Heart left ventricle (tissue), 16 donors: Measurements from ENCODE around the gene ADARB1. TPM values are rescaled to one million over a fixed set of nuclear protein-coding genes. Genes with fewer than 3 reads are reported as not detected.
A peak's percentile ranks its signal among the peaks of the same experiment; 100 is the strongest.

ENCODE experiments used
- ATAC-seq, 4 donors: fragments of 200-7000 bp; cut with Tn5 transposase; one replicate each; pipeline ENCODE4 v1.9.1; 2020 to 2022; ENCODE audit warnings: moderate library complexity in 4 of 4, mild to moderate bottlenecking in 3 of 4, moderate number of reproducible peaks in 1 of 4
- DNase-seq, 5 donors: peaks; one replicate each; pipeline ENCODE4 v3.0.0-alpha.2; 2020
- H3K27ac ChIP-seq, 12 donors: fragments of 200-600 bp; sonication (generic) in 4 of 12; one replicate each; pipeline versions ENCODE4 v1.5.0 to v1.8.0; 2016 to 2022; ENCODE audit warnings: mild to moderate bottlenecking in 2 of 12
- H3K27me3 ChIP-seq, 9 donors: fragments of 200-600 bp; sonication (generic) in 2 of 9; one replicate each; pipeline versions ENCODE4 v1.5.1 to v1.8.0; 2016 to 2022; ENCODE audit warnings: mild to moderate bottlenecking in 3 of 9
- H3K36me3 ChIP-seq, 9 donors: fragments of 200-600 bp; sonication (generic) in 2 of 9; one replicate each; pipeline versions ENCODE4 v1.5.0 to v1.8.0; 2018 to 2022; ENCODE audit warnings: mild to moderate bottlenecking in 2 of 9
- H3K4me1 ChIP-seq, 12 donors: fragments of 200-600 bp; sonication (generic) in 4 of 12; one replicate each; pipeline versions ENCODE4 v1.5.0 to v1.8.0; 2016 to 2022; ENCODE audit warnings: mild to moderate bottlenecking in 3 of 12
- H3K4me3 ChIP-seq, 12 donors: fragments of 200-600 bp; sonication (generic) in 4 of 12; one replicate each; pipeline versions ENCODE4 v1.5.0 to v1.8.0; 2017 to 2022; ENCODE audit warnings: mild to moderate bottlenecking in 9 of 12, moderate library complexity in 4 of 12
- H3K9me3 ChIP-seq, 12 donors: fragments of 200-600 bp; sonication (generic) in 4 of 12; one replicate each; pipeline versions ENCODE4 v1.5.0 to v1.8.0; 2016 to 2022; ENCODE audit warnings: mild to moderate bottlenecking in 1 of 12
- CTCF ChIP-seq, 12 donors: fragments of 200-600 bp; sonication (generic) in 4 of 12; IDR thresholded peaks; one replicate each; pipeline versions ENCODE4 v1.5.0 to v1.8.0; 2018 to 2022; ENCODE audit warnings: antibody characterized with exemption in 12 of 12, mild to moderate bottlenecking in 5 of 12
- POLR2A ChIP-seq, 2 donors: fragments of 450-650 bp; IDR thresholded peaks; one replicate each; pipeline ENCODE4 v1.6.1; 2017; ENCODE audit warnings: antibody characterized with exemption in 2 of 2, mild to moderate bottlenecking in 2 of 2, moderate library complexity in 2 of 2
- WGBS, 4 donors: extraction: QIAGEN DNeasy Blood & Tissue Kit in 2 of 4; methylation state at CpG; one replicate each; pipeline versions ENCODE4 v1.1.5 to v1.1.7; 2013 to 2018; 5-methylcytosine and 5-hydroxymethylcytosine counted together
- intact Hi-C, 10 donors: fragments of 100-400 bp; cut with DNase I; formaldehyde crosslinking; loops; one replicate each; pipeline versions ENCODE4 v1.11.1 to v1.14.2; 2022
- polyA plus RNA-seq, 2 donors: library from polyadenylated mRNA; stranded (reverse); fragments of 200-250 nt; gene quantifications; one replicate each; pipeline ENCODE4 v1.2.3, GENCODE V29; 2013
- total RNA-seq, 9 donors: library from RNA; depleted of rRNA in 2 of 9; stranded (reverse); fragments of >200 nt in 2 of 9; fragmentation: NEBNext Ultra II Directional in 3 of 9; extraction: Animal tissue kit (Norgen Biotek cat#: 25700) in 3 of 9; gene quantifications; one replicate each; pipeline versions ENCODE4 v1.1.0 to v1.2.4, GENCODE V29; 2016 to 2023
- donor health status: ischemic (EF 13 %, LVEDD 7.1; RV severe dilation, severe dysfunction).
- donor health status: healthy with polysubstance abuse.
- donor health status: DM: no; HTN: yes; CAD: no.
- donor health status: DM: no; HTN: no; CAD: no.
- donor health status: ischemic (EF 25% LVEDD 6.9; RV normal size, moderate dysfunction).
- donor health status: ischemic (EF 25% LVEDD 5.7; RV mildly dilated, moderate dysfunction).
- donor health status: healthy.
- donor health status: DM: yes; HTN: yes; CAD: no.
- donor health status: ischemic (EF 35%, LVEDD 5.7; RV mildly dilated, moderate dysfunction).
- donor health status: nonischemic (EF 11% LVEDD 7.7; RV severe dilation, severe dysfunction).
- donor health status: DM: yes; HTN: yes; CAD: no.
- donor health status: PGD.
- donor health status: ischemic (EF 29% LVEDD 5.4; RV normal size, mild dysfunction).
- donor health status: nonischemic (EF 23%, LVEDD 6.1; RV moderate dilation, normal function).

Gene ADARB1
- total and polyA plus RNA-seq, 11 donors, result 6.9 to 16.3 (median 12.0) TPM

GRCh38 chr21:45253180-45253579, 178.8 kb downstream of the ADARB1 start:
- Histone ChIP-seq H3K27me3 (peaks cover 0 to 32% (median 9%) of the 10 kb centered on the region in 9 donors), H3K9me3 (no peaks in the 10 kb centered on the region), H3K4me1 (peaks cover 0 to 29% (median 5%) of the 10 kb centered on the region in 12 donors), H3K36me3 (no peaks in the 10 kb centered on the region), H3K4me3 (no peak overlapping the region), H3K27ac (no peak overlapping the region)
- ATAC-seq (peak in 3 of 4 donors; percentile 9 to 45 (median 36)), DNase-seq (no peak)
- intact Hi-C loops, result loop anchor here in 2 of 10 donors (10.0 kb wide), 1 partner anchor 108 kb away; no protein-coding TSS in a partner anchor
- 32 to 47% (median 36%) methylated on average over 6 to 8 of the region's 8 CpGs for WGBS, 4 donors
- TF ChIP-seq POLR2A (IDR thresholded peaks at IDR 0.05), result no peak
- no peak for TF ChIP-seq CTCF (IDR thresholded peaks at IDR 0.05)

- intact Hi-C loops, result loop anchor here in 2 of 10 donors (10.0 kb wide), 1 partner anchor 109 kb away; no protein-coding TSS in a partner anchor
- Histone ChIP-seq H3K27ac (no peak overlapping the region), H3K4me1 (peaks cover 0 to 22% (median 5%) of the 10 kb centered on the region in 12 donors), H3K9me3 (no peaks in the 10 kb centered on the region), H3K27me3 (peaks cover 0 to 32% (median 9%) of the 10 kb centered on the region in 9 donors), H3K4me3 (no peak overlapping the region), H3K36me3 (no peaks in the 10 kb centered on the region)
- no peak for ATAC-seq
- DNase-seq, result no peak
- WGBS, 4 donors, result 83 to 94% (median 87%) methylated on average over 7 to 28 of the region's 28 CpGs
- TF ChIP-seq CTCF (IDR thresholded peaks at IDR 0.05), result no peak
- no peak for TF ChIP-seq POLR2A (IDR thresholded peaks at IDR 0.05)
Measured at GRCh38 chr21:45253633-45254459, 179.5 kb downstream of the ADARB1 start.

GRCh38 chr21:45254460-45254930, 180.1 kb downstream of the ADARB1 start:
- DNase-seq (no peak), ATAC-seq (no peak)
- Histone ChIP-seq H3K4me1 (peaks cover 0 to 19% (median 5%) of the 10 kb centered on the region in 12 donors), H3K36me3 (no peaks in the 10 kb centered on the region), H3K4me3 (no peak overlapping the region), H3K27me3 (peaks cover 0 to 32% (median 9%) of the 10 kb centered on the region in 9 donors), H3K27ac (no peak overlapping the region), H3K9me3 (no peaks in the 10 kb centered on the region)
- intact Hi-C loops, result loop anchor here in 2 of 10 donors (10.0 kb wide), 1 partner anchor 110 kb away; no protein-coding TSS in a partner anchor
- 83 to 92% (median 88%) methylated on average over 17 of the region's 17 CpGs for WGBS, 4 donors
- TF ChIP-seq POLR2A (IDR thresholded peaks at IDR 0.05) (no peak), CTCF (IDR thresholded peaks at IDR 0.05) (no peak)

GRCh38 chr21:45255381-45256020, 181.1 kb downstream of the ADARB1 start:
- no peak for DNase-seq
- Histone ChIP-seq H3K36me3 (no peaks in the 10 kb centered on the region), H3K27me3 (peaks cover 0 to 32% (median 9%) of the 10 kb centered on the region in 9 donors), H3K27ac (no peak overlapping the region), H3K9me3 (no peaks in the 10 kb centered on the region), H3K4me1 (peaks cover 0 to 19% (median 5%) of the 10 kb centered on the region in 12 donors), H3K4me3 (no peak overlapping the region)
- ATAC-seq, result no peak
- intact Hi-C loops, result loop anchor here in 2 of 10 donors (10.0 kb wide), 1 partner anchor 111 kb away; no protein-coding TSS in a partner anchor
- 77 to 90% (median 83%) methylated on average over 21 to 22 of the region's 22 CpGs for WGBS, 4 donors
- no peak for TF ChIP-seq POLR2A (IDR thresholded peaks at IDR 0.05)
- no peak for TF ChIP-seq CTCF (IDR thresholded peaks at IDR 0.05)
